GM19351 (cell line): ENCODE data around the gene TRIP11.

Experiments used
- ATAC-seq: cut with Tn5 transposase; IDR thresholded peaks from one replicate; pipeline ENCODE4 v1.9.1; 2021; ENCODE audit warnings: mild to moderate bottlenecking, moderate library complexity; ENCODE audit not compliant: unreplicated experiment

TRIP11 gene

GRCh38 chr14:91926131-91926890 is 113.5 kb downstream of the TRIP11 start:
- no peak for ATAC-seq

DNA sequence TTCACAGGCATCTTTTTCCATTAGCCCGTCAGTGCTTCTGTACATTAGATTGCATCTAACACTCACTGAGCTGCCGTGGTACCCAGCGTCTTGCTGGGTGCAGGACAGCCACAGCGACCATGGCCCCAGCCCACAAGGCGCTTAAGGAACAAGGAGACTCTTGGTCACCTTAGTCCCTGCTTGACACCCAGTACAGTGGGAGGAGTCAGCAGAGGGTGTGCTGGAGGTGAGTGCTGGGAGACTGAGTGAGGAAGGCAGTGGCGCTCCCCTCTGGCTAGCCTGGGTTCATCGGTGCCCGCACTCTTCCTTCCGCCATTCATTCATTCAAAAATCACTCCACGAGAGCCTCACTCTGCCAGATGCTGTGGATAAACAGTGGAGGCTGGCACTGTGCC is 114.1 kb downstream of the TRIP11 start:
- ATAC-seq = no peak

- ATAC-seq = no peak
These were observed 114.7 kb downstream of the TRIP11 start for GRCh38 chr14:91925001-91925726.

- ATAC-seq = no peak
These were observed 119.3 kb downstream of the TRIP11 start for GRCh38 chr14:91920526-91920925.

- no peak for ATAC-seq
These were observed 120.0 kb downstream of the TRIP11 start for GRCh38 chr14:91919814-91920213.

DNA sequence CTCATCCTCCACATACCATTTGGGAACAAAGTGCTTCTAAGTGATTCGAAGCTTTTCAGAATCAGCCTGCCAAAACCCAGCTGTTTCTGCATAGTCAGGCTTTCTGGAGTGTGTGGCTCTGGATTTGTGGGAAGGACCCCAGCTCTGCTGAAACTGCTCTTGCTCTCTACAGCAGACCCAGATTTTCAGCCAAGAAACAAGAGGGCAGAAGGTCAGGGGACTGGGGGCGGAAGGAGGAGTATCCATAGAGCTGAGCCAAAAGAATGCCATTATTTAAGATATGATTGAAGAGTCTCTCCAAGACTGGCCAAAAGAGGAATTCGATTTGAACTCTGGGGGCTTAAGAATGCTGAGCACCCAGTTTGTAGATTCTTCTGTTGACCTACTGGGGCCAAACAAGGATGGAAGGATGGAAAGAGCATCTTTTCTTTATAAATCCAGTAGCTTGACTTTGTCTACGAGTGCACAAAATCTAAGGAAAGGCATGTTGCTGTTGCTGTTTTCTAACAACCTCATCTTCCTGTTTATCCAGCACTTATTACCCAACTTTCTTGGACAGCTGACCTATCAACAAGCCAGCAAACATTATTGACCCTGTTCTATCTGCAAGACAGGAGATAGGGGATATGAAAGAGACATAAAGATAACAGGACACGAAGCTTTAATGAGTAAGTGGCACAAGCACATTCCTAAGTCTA is 121.5 kb downstream of the TRIP11 start:
- ATAC-seq = no peak
